ENCODE data around the gene EHF. TPM values are rescaled to one million over a fixed set of nuclear protein-coding genes. Genes with fewer than 3 reads are reported as not detected.

The EHF gene
- total and polyA plus RNA-seq, 2 experiments from 2014 or later: not detected

DNA sequence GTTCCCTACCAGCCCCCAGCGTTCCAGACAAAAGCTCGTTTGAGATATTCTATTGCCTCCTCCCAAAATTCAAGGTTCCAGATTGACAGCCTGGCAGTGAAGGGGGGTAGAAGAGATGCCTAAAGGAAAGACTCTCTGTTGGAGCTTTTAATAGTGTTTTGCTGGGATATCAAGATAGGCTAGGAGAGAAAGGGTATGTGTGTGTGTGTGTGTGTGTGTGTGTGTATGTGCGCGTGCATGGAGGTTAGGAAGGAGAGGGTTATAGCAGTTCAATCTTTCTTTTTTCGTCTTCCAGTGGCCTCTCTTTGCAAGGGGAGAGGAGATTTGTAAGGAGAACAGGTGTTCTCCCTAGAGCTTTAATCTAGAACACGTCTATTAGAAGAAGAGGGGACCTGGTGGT lies 22.0 kb downstream of the EHF start:
- H3K4me2 ChIP-seq (ENCODE audit: unreplicated experiment): no peak overlapping the region

DNA sequence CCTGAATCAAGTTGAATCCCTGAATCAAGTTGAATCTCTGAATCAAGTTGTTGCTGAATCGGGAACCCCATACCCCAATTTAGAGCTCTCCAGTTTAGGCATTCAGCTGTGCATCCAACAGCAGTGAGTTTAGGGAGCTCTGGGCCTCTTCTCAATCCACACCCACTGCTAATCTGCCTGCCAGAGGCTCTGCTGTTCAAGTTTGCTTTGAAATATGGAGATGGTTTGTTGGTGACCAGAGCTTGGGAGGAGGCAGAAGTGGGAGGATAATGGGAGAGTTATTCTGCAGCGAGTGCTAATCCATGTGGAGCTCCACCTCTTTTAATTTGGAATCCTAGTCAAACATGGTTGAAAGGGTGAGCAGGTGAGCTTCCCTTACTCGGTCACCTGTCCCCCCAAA lies 22.4 kb downstream of the EHF start:
- H3F3A ChIP-seq (ENCODE audit: insufficient read depth): no peaks in the 10 kb centered on the region
- H2AFZ ChIP-seq: no peak overlapping the region
- H3K36me3 ChIP-seq (ENCODE audit: low read depth): no peaks in the 10 kb centered on the region
- no peak overlapping the region for H3K4me2 ChIP-seq (ENCODE audit: unreplicated experiment)
- peaks cover 3% of the 10 kb centered on the region; the same call in 1 of the 2 replicates for H3K27me3 ChIP-seq (replicated peaks; ENCODE audit: insufficient read depth)
- no peaks in the 10 kb centered on the region for H4K20me1 ChIP-seq (ENCODE audit: insufficient read depth)
- no peak for DNase-seq
- no peak overlapping the region for H3K9ac ChIP-seq
- H3K4me3 ChIP-seq: no peak overlapping the region
- WGBS, 2 experiments (ENCODE audit: low coverage in 1 of 2, low lambda C conversion rate in 2 of 2, missing lambda C conversion rate in 2 of 2): 74 to 87% methylated on average over 3 of the region's 3 CpGs
- H3K4me1 ChIP-seq (ENCODE audit: insufficient read depth): no peaks in the 10 kb centered on the region
- H3K79me2 ChIP-seq (ENCODE audit: insufficient read depth): no peaks in the 10 kb centered on the region
- no peak overlapping the region for H3K27ac ChIP-seq
- no peak for TF ChIP-seq EZH2phosphoT487 (IDR thresholded peaks at IDR 0.05; ENCODE audit: insufficient read depth, low read depth)
- no peak for TF ChIP-seq EZH2 (IDR thresholded peaks at IDR 0.05; ENCODE audit: insufficient read depth, poor library complexity, severe bottlenecking)
- in situ Hi-C loops (cut with MboI): no loop called here
- no peaks in the 10 kb centered on the region for H3K9me2 ChIP-seq (ENCODE audit: insufficient read depth)
- no peaks in the 10 kb centered on the region for H3K9me3 ChIP-seq (ENCODE audit: low read depth)

More for the DNA sequence above, 22.0 kb downstream of the EHF start:
- TF ChIP-seq EZH2 (IDR thresholded peaks at IDR 0.05; ENCODE audit: insufficient read depth, poor library complexity, severe bottlenecking) (no peak), EZH2phosphoT487 (IDR thresholded peaks at IDR 0.05; ENCODE audit: insufficient read depth, low read depth) (no peak)
- no peak overlapping the region for H3K9ac ChIP-seq
- H3F3A ChIP-seq (ENCODE audit: insufficient read depth): no peaks in the 10 kb centered on the region
- peaks cover 3% of the 10 kb centered on the region; the same call in 1 of the 2 replicates for H3K27me3 ChIP-seq (replicated peaks; ENCODE audit: insufficient read depth)
- no peaks in the 10 kb centered on the region for H3K79me2 ChIP-seq (ENCODE audit: insufficient read depth)
- no peak overlapping the region for H3K27ac ChIP-seq
- 84 to 91% methylated on average over 6 of the region's 6 CpGs for WGBS, 2 experiments (ENCODE audit: low coverage in 1 of 2, low lambda C conversion rate in 2 of 2, missing lambda C conversion rate in 2 of 2)
- no peaks in the 10 kb centered on the region for H4K20me1 ChIP-seq (ENCODE audit: insufficient read depth)
- no peak for DNase-seq
- no peaks in the 10 kb centered on the region for H3K36me3 ChIP-seq (ENCODE audit: low read depth)
- no peaks in the 10 kb centered on the region for H3K9me3 ChIP-seq (ENCODE audit: low read depth)
- no peak overlapping the region for H3K4me3 ChIP-seq
- in situ Hi-C loops (cut with MboI): no loop called here
- no peaks in the 10 kb centered on the region for H3K9me2 ChIP-seq (ENCODE audit: insufficient read depth)
- no peaks in the 10 kb centered on the region for H3K4me1 ChIP-seq (ENCODE audit: insufficient read depth)
- no peak overlapping the region for H2AFZ ChIP-seq

DNA sequence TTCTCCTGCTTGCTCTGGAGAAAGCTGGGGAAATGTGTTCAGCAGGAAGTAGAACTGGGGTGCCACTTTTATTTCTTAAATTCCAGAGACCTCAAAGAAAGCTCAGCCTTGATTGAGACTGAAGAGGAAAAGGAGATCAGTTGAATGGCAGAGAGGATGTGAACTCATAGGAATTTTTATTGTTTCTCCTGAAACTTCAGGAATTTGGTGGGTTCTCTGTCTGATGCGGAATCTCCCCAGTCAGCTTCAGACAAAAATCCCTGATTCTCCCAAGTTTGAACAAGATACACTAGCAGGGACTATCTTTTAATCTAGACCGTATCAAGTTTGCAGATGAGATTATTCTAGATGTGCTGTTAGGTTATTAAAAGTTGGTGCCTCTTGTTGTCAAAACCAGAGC lies 23.0 kb downstream of the EHF start:
- Histone ChIP-seq H3K36me3 (ENCODE audit: low read depth) (no peaks in the 10 kb centered on the region), H3K9ac (no peak overlapping the region), H3K4me3 (no peak overlapping the region), H3K27ac (no peak overlapping the region), H3K4me2 (ENCODE audit: unreplicated experiment) (no peak overlapping the region), H3K27me3 (replicated peaks; ENCODE audit: insufficient read depth) (peaks cover 3% of the 10 kb centered on the region; the same call in 1 of the 2 replicates), H3K9me2 (ENCODE audit: insufficient read depth) (no peaks in the 10 kb centered on the region), H4K20me1 (ENCODE audit: insufficient read depth) (no peaks in the 10 kb centered on the region), H3K4me1 (ENCODE audit: insufficient read depth) (no peaks in the 10 kb centered on the region), H3F3A (ENCODE audit: insufficient read depth) (no peaks in the 10 kb centered on the region), H3K9me3 (ENCODE audit: low read depth) (no peaks in the 10 kb centered on the region), H3K79me2 (ENCODE audit: insufficient read depth) (no peaks in the 10 kb centered on the region), H2AFZ (no peak overlapping the region)
- DNase-seq: no peak
- no peak for TF ChIP-seq EZH2 (IDR thresholded peaks at IDR 0.05; ENCODE audit: insufficient read depth, poor library complexity, severe bottlenecking)
- no peak for TF ChIP-seq EZH2phosphoT487 (IDR thresholded peaks at IDR 0.05; ENCODE audit: insufficient read depth, low read depth)
- in situ Hi-C loops (cut with MboI): no loop called here
- WGBS, 2 experiments (ENCODE audit: low coverage in 1 of 2, low lambda C conversion rate in 2 of 2, missing lambda C conversion rate in 2 of 2): 84 to 89% methylated on average over 2 of the region's 2 CpGs

DNA sequence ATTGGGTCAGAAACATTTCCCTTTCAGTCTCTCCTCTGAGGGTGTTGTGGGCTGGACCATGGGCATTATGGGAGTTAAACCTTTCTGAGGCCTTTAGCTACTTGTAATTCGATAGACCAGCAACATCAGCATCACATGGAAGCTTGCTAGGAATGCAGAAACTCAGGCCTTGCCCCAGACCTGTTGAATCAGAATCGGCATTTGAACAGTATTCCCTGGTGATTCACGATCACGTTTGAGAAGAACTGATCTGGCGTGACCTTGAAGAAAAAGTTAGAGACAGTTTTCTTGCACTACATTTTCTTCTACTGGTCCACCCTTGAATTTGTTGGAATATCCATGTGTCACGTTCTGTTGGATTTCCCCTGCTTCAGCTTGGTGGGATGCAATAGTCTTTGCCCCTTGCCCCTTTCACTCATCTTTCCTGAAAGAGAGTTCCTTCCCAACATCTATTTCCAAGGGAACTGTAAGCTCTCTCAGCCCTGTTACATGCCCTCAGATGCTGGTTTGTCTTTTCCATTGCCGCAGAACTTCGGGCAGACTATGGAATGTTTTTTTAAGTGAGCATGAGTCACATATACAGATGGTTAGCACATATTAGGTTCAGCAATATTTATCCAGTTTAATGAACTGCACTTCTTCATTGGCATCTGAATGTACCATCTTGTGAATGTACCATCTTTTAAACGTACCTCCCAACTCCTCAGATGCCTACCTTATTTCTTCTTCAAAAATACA lies 23.9 kb downstream of the EHF start:
- H3K79me2 ChIP-seq (ENCODE audit: insufficient read depth): no peaks in the 10 kb centered on the region
- H4K20me1 ChIP-seq (ENCODE audit: insufficient read depth): no peaks in the 10 kb centered on the region
- 69 to 72% methylated on average over 9 of the region's 9 CpGs for WGBS, 2 experiments (ENCODE audit: low coverage in 1 of 2, low lambda C conversion rate in 2 of 2, missing lambda C conversion rate in 2 of 2)
- H3K9ac ChIP-seq: no peak overlapping the region
- in situ Hi-C loops (cut with MboI): no loop called here
- no peak overlapping the region for H3K4me3 ChIP-seq
- H3K9me3 ChIP-seq (ENCODE audit: low read depth): no peaks in the 10 kb centered on the region
- no peaks in the 10 kb centered on the region for H3F3A ChIP-seq (ENCODE audit: insufficient read depth)
- no peaks in the 10 kb centered on the region for H3K36me3 ChIP-seq (ENCODE audit: low read depth)
- H3K27me3 ChIP-seq (replicated peaks; ENCODE audit: insufficient read depth): peaks cover 3% of the 10 kb centered on the region; the same call in 1 of the 2 replicates
- no peak overlapping the region for H2AFZ ChIP-seq
- no peaks in the 10 kb centered on the region for H3K4me1 ChIP-seq (ENCODE audit: insufficient read depth)
- H3K4me2 ChIP-seq (ENCODE audit: unreplicated experiment): no peak overlapping the region
- no peak overlapping the region for H3K27ac ChIP-seq
- peak; percentile 52 for DNase-seq
- H3K9me2 ChIP-seq (ENCODE audit: insufficient read depth): no peaks in the 10 kb centered on the region
- TF ChIP-seq EZH2 (IDR thresholded peaks at IDR 0.05; ENCODE audit: insufficient read depth, poor library complexity, severe bottlenecking): no peak
- no peak for TF ChIP-seq EZH2phosphoT487 (IDR thresholded peaks at IDR 0.05; ENCODE audit: insufficient read depth, low read depth)
